GDM1 (cell line): Measurements from ENCODE around the gene MCAM.

Source experiments
- DNase-seq: peaks from one replicate; lab custom pipeline; 2025; lab: John Stamatoyannopoulos, UW

The MCAM gene

DNA sequence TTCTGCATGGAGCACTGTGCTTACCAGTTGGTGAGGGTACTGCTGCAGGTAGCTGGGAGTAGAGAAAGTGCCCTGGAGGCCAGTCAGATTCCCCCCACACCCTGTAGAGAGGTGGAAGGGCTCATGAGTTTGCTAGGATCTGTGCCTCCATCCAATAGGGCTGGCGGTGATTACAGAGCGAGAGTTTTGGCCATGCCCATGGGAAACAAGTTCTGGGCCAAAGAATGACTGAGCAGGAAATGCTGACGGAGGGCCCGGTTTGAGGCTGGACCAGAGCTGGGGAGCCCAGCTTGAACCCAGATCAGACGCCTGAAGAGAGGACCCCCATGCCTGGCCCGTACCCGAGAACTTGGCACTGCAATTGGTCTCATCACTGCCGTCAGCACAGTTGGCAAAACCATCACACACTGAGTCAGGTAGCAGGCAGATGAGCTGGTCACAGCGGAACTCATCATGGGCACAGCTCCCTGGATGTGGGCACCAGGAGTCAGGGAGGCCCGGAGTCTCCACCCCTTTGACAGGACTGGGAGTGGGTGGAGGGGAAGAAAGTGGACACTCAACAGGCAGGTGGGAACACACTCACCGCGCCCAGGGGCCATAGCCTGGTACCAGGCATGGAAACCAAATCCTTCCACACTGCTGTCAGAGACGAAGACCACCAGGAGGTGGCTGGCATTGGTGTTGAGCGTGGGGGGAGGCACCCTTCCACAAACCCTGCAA, 27.5 kb upstream of the MCAM start:
- no peak for DNase-seq

DNA sequence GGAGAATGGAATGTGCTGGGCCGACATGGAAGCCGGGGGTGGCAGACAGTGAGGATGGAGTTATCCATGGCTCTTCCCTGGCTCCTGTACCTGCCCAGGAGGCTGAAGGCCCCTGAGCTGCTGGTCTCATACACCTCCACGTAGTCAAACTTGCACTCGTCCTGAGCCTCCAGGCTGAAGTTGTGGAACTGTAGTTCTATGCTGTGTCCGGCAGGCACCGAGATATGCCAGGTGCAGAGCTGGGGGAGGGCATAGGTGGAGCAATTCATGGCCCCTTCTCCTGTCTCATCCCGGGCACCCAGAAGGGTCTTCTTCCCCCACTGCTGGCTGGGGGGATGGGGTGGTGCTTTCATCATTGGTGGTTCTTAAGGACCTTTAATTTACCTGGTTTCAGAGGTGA, 26.8 kb upstream of the MCAM start:
- no peak for DNase-seq

DNA sequence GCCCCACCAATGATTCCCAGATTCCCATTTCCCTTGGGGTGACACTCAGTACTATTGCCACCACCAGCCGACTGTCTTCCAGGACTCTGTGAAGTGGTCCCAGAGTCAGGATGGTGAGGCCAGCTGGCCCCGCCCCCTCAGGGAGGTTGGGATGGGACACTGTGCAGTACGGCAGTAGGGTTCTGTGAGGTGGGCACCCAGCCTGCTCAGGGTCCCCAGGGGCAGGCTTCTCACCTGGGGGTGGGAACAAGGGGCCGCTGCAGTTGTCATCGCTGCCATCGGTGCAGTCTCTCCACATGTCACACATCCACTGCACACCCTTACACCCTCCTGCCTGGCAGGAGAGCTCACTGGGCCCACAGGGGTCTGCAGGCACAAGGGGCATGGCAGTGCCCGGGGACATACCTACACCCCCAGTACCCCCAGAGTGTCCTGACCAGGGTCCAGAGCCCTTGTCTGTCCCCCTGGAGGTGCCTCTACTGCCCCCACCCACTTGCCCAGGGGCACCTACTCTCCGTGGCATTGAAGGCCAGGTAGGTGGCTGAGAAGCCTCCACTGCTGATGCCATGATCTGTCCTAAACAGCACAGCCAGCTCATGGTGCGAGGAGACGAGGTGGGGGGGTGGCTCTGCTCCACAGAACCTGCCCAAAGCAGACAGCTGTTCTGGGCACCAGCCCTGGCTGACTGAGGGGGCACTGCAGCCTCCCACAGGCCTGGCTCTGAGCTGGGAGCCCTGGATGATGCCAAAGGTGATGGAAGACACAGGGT, 25.6 kb upstream of the MCAM start:
- no peak for DNase-seq

DNA sequence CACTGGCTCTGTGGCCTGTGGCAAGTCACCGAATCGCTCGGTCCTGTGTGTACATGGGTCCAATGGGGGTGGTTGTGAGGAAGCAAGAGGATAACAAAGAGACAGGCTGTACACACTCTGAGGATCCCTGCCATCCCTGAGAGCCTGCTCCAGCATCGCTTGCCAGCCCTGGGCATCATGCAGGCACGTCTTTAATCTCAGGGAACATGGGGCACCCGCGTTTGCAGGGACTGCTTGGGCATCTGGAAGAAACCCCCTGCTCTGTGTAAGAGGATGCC, 25.0 kb upstream of the MCAM start:
- no peak for DNase-seq

DNA sequence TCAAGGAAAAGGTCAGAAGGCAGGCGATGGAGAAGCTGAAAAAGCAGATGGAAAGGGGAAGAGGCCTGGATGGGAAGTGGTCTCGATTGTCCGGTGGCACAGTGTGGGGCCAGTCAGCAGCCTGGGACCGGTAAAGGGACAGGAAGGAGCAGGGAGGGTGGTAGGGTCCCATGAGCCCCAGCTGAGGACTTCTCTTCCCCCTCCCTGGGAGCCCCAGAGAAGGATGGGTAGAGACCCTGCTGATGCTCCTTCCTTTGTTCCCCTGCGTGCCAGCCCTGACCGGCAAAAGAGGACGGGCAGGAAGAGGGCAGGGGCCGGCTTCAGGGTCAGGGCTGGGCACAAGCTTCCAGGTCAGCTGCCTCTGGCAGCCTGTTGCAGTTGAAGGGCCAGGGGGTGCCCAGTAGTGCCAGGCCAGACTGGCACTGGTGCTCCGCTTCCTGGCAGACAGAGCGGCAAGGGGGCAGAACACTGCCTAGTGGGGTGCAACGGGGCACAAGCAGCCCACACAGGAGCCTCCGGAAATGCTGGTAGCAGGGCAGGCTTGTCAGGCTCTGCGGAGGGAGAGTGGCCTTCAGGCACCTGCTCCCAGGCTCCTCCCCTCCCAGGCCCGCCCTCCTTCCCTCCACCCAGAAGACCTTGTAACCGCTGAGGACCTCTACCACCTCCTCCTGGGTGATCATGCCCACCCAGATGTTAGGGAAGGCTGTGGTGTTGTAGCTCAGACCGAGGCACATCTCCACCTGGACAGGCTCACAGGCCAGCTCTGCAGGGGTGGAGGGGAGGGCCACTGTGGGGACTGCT, 24.5 kb upstream of the MCAM start:
- DNase-seq, result no peak

DNA sequence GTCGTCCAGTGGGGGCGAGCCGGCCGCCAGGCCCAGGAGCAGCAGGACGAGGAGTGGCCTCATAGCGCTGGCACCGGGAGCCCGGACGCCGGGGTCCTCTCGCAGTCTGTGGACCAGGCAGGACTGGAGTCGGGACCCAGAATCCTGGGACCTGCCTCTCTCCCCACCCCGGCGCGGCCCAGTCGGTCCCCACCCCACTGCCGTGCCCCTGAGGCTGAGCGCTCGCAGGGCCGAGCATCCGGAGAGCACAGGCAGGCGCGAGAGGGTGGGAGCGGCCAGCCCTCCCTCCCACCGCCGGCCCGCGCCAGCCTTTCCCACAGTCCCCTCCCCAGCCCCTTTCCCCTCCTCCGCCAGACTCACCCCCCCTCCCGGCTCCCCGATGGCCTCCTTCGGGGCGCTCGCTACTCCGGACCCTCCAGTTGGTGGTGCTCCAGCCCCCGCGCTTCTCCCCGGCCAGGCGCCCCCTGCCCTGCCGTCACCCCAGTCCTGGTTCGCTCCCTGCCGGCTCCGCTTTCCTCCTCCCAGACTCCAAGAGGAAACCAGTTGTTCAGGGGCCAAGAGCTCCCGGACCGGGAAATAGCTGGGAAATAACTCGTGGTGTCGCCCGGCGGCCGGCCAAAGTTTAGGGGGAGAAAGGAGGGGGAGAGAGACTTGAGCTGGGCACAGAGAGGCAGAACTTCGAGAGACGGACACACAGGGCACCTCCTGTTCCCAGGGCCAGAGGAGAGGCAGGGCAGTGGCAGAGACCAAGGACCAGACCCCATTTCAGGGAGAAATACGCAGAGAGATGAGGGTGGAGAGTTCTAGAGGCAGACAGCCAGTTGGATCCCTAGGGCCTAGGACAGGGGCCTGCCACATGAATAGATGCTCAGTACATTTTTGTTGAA, 23.6 kb upstream of the MCAM start, which contains the start of gene C1QTNF5:
Gene C1QTNF5 (minus strand): TSS at position 549 of the 887 bp plus-strand sequence. CDS start 486 bp downstream, at position 63.
- DNase-seq, result no peak

DNA sequence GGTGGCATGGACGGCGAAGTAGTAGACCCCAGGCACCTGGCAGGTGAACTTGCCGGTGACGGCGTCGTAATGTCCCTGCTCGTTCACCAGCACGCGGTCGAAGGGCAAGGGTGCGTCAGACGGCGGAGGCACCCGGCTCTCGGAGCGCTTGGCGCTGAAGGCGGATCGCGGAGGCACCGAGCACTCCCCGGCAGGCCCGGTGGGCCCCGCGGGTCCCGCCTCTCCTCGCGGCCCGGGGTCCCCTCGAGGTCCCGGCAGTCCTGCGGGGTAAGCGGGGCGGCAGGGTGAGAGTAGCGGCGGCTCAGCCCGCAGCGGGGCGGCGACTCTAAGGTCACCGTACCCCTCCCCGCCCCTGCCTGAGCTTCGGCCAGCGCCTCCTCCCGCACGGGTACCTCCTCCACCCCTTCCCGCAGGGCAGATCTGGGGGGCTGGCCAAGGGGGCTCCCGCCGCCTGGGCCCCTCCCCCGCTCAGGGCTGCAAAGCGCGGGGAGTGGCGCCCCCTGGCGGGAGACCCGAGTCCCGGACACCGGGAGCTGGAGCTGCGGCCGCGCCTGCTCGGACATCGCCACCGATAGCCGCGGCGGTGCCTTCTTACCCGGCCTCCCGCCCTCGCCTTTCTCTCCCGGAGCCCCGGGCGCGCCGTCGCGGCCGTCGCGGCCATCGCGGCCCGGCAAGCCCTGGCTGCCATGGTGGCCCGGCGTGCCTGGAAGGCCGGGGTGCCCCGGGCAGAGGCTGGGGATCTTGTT, 22.8 kb upstream of the MCAM start:
- no peak for DNase-seq

DNA sequence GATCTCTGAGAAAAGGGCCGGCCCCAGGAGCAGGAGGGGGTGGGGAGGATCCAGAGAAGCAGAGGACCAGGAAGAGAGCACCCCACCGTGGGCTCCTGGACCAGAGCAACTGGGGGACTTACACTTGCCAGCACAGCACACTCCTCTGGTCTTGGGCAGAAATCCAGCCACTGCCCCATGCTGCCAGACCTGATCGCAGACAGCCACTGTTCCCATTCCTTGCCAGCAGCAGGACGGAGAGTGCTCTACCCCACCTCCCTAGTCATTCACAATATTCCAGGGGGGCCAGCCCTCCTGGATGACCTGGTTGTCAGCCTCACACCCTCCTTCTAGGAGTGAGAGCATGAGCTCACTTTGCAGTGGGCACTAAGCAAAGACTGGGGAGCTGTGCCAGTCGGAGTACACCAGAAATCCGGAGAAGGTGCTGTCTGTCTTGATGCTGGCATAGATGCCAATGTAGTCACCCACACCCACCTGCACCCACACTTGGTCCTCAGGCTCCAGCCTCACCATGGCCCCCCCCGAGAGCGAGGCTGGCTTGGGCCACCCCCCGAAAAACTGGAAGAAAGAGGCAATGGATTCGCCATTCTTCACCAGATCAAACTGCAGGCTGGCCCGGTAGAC, 22.1 kb upstream of the MCAM start:
- DNase-seq, result no peak

DNA sequence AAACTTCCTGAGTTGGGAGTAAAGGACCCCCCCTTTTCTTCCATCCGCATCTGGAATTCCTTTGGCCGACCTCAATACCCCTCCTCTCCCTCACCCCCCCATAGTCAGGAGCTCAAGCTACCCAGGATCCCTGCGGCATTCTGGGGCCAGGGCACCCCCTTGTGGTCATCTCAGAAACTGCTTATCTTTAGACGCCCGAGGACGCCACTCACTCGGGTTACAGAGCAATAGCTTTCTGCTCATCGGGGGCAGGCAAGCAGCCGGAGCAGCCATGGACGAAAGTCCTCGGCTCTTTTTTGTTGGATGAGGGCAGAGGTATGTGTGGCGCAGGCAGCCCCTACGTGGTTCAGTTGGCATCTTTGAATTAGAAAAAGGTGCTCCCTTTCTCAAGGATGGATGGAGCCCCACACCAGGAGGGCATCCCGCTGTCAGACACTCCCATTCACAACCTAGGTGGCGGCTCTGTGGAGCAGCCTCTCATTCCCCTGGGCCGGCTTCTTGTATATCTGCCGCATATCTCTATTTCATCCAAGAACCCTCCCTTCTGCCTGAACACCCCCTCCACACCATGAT, 21.5 kb upstream of the MCAM start:
- DNase-seq, result peak; percentile 9

DNA sequence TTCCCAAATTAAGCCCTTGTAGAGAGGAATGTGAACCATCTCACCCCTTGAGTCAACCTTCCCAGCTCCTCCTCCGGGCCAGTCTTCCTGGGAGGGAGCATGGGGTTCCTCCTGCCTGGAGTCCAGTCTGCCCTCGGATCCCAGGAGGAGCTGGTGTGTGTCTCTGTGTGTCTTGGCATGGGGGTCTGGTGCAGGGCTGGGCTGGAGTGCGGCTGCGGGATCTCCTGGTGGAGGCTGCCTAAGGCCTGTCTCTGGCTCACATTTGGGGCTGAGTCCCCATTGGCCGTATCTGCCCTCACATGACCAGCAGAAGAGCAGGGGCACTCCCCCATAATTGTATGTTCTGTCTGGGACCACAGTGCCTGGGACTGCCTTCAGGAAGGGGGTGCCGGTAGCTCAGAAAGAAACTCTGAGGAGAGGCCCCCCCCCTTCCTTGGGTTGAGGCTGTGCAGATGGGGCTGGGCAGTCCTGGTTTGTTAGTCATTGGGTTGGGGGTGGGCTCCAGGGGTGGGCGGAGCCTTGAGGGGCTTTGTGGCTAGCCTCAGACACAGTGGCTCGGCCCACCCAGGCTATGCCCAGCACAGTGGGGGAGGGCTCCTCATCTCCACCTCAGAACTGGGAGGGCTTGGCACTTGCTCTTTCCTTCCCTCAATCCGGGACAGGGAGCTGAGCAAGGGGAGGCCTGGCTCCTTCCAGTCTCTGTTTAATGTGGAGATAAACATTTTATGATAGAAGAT, 20.8 kb upstream of the MCAM start:
- DNase-seq, result no peak

DNA sequence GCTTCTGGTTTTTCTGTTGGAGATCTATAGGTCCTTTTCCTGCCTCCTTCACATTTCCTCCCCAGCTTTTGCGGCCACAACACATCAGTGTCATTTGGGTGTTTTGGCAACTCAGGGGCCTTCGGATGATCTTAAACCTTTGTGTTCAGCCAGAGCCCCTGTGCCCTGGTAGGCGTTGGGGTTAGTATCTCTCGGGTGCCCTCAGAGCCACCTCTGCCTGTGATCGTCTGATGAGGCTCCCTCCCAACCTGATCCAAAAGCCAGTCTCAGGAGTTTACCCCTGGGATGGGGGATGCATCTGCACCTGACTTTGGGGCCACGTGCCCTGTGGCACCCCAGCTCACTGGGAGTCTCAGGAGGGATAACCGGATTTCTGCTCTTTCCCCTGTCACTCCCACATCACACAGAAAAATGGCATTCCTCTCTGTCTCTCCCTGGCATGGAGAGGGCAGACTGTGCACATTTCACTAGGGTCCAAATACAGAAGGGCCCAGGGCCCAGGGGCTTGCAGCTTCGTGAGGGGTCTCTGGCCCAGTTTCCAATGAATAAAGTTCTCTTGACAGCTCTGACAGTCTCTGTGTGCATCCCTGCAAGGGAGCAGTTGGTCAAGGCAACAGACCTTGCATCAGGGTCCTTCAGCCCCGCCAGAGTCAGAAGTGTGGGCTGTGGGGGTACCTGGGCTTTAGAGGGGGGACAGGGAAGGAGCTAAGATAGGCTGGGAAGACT, 20.0 kb upstream of the MCAM start:
- DNase-seq, result no peak

DNA sequence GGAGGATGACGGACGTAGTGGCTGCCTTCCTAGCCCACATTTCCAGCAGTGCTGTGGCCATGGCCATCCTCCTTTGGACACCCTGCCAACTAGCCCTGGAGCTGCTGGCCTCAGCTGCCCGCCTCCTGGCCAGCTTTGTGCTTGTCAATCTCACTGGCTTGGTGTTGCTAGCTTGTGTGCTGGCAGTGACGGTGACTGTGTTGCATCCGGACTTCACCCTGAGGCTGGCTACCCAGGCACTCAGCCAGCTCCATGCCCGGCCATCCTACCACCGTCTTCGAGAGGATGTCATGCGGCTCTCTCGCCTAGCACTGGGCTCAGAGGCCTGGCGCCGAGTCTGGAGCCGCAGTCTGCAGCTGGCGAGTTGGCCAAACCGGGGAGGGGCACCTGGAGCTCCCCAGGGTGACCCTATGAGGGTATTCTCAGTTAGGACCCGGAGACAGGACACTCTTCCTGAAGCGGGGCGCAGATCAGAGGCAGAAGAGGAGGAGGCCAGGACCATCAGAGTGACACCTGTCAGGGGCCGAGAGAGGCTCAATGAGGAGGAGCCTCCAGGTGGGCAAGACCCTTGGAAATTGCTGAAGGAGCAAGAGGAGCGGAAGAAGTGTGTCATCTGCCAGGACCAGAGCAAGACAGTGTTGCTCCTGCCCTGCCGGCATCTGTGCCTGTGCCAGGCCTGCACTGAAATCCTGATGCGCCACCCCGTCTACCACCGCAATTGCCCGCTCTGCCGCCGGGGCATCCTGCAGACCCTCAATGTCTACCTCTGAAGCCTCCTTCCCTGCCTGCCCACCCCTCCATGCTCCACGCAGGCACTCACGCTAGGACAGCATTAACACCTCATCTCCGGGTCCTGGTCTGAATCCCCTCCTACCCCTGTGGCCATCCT, 19.0 kb upstream of the MCAM start:
- no peak for DNase-seq

DNA sequence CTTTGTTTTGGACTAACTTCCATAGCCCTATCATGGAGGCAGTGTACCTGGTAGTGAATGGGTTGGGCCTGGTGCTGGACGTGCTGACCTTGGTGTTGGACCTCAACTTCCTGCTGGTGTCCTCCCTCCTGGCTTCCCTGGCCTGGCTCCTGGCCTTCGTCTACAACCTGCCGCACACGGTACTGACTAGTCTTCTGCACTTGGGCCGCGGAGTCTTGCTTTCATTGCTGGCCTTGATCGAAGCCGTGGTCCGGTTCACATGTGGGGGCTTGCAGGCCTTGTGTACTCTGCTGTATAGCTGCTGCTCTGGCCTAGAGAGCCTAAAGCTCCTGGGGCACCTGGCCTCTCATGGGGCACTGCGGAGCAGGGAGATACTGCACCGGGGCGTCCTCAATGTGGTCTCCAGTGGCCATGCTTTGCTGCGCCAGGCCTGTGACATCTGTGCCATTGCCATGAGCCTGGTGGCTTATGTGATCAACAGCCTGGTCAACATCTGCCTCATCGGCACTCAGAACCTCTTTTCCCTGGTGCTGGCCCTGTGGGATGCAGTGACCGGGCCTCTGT, 18.2 kb upstream of the MCAM start:
- no peak for DNase-seq

DNA sequence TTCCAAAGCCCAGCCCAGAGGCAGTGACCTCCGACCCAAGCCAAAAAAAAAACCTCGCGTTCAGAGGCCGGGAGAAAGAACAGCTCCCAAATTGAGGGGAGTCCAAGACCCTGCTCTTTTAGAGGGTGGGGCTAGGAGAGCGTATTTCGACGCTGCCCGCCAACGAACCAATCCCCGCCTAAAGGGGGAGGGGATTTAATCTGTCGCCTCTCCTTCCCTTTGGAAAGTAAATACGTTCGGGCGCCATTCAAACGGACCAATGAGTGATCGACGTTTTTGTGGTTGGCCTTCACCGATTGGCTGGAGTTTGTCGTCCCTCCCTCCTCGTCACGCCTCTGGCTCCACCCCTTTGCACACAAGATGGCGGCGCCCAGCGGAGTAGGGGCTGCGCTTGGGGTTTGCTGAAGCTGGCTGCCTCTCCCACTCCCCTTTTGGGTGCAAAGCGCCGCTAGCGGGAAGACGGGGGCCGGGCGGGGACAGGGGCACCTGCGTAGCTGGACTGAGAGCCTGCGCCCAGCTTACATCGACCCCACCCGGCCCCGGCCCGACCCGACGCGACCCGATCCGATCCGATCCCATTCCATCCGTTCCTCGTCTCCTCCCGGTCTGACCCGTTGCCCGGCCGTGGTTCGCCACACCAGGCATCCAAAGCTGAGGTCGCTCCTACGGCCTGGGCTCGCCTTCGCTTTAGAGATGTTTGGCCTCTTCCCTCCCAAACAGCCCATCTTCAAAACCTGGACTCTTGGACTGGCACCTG, 17.4 kb upstream of the MCAM start, which contains the start of gene RNF26:
Gene RNF26 (plus strand): TSS at position 354 of the 757 bp plus-strand sequence. CDS start 596 bp downstream, outside the sequence.
- peak; percentile 94 for DNase-seq

DNA sequence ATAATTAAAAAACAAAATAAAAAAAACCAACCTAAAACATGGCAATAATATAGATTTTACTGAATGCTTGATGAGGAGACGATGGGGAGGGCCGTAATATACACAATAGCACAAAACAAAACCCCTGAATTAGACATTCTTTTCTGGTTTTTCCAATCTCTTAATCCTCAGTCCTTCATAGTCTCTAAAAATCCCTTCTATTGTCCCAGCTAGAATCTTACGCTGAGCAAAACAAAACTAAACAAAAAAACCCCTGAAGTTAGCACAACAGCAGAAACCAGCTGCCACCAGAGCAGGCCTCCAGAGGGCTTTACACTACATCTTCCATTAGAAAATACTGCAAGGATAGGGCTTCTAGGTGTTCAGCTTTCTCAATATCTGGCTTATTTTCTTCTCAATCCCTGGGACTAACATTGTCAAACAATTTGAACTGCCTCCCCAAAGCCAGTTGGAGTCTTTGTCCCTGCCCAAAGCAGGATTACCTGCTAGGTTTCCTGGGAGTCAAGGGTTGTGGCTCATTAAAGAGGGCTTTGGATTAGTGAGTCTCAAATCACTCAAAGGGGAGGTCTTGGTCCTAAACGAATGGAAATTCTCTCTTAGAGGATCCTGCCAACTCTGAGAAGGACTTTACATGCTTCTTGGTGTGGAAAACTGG, 15.3 kb upstream of the MCAM start:
- DNase-seq, result no peak

DNA sequence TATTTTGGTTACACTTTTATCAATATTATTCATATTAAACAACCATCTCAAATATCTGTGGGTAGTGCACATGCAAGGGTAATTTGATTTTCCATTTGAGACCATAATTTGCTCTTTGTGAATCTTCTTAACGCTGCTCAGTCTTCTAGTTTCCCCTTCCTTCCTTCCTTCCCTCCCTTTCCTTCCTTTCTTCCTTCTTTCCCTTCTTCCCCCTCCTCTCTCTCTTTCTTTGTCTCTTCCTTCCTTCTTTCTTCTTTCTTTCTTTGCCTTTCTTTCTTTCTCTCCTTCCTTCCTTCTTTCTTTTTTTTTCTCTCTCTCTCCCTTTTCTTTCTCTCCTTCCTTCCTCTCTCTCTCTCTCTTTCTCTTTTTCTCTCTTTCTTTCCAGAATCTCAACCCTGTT, 13.3 kb upstream of the MCAM start:
- DNase-seq, result no peak
